GM23338 (cell line): ENCODE measurements around the gene SLC22A5. TPM values are rescaled to one million over a fixed set of nuclear protein-coding genes. Genes with fewer than 3 reads are reported as not detected.

Experiments used
- ATAC-seq: fragments of 200-7000 bp; cut with Tn5 transposase; 3 replicates; pipeline ENCODE4 v1.9.1; 2020
- DNase-seq: peaks from one replicate; pipeline ENCODE4 v3.0.0-alpha.2; 2015; ENCODE audit warnings: low spot score
- H2AFZ ChIP-seq: fragments of 200-600 bp; sonication (generic); 2 replicates; pipeline ENCODE4 v1.8.0; 2016; ENCODE audit warnings: antibody characterized with exemption, mild to moderate bottlenecking, moderate library complexity
- H3F3A ChIP-seq: fragments of 200-600 bp; sonication (generic); replicated peaks from 2 replicates; pipeline ENCODE4 v1.8.0; 2017; ENCODE audit warnings: antibody characterized with exemption, mixed run types, low read depth
- H3K27ac ChIP-seq: fragments of 200-600 bp; sonication (generic); 2 replicates; pipeline ENCODE4 v1.6.1; 2016; ENCODE audit warnings: low read depth
- H3K27me3 ChIP-seq: fragments of 200-600 bp; sonication (generic); 2 replicates; pipeline ENCODE4 v1.8.0; 2016; ENCODE audit warnings: mild to moderate bottlenecking, mixed run types, moderate library complexity; ENCODE audit not compliant: insufficient read depth
- H3K36me3 ChIP-seq: fragments of 200-600 bp; sonication (generic); 2 replicates; pipeline ENCODE4 v1.8.0; 2016; ENCODE audit warnings: mild to moderate bottlenecking; ENCODE audit not compliant: insufficient read depth
- H3K4me1 ChIP-seq: fragments of 200-600 bp; sonication (generic); 2 replicates; pipeline ENCODE4 v1.8.0; 2016; ENCODE audit warnings: mild to moderate bottlenecking, moderate library complexity; ENCODE audit not compliant: insufficient read depth
- H3K4me2 ChIP-seq: fragments of 200-600 bp; sonication (generic); 2 replicates; pipeline ENCODE4 v1.7.1; 2017; ENCODE audit warnings: mixed run types
- H3K4me3 ChIP-seq: fragments of 200-600 bp; sonication (generic); 2 replicates; pipeline ENCODE4 v1.6.1; 2016; ENCODE audit warnings: mixed run types
- H3K79me2 ChIP-seq: fragments of 200-600 bp; sonication (generic); replicated peaks from 2 replicates; pipeline ENCODE4 v1.8.0; 2017; ENCODE audit warnings: mild to moderate bottlenecking; ENCODE audit not compliant: insufficient read depth
- H3K9me2 ChIP-seq: fragments of 200-600 bp; sonication (generic); 2 replicates; pipeline ENCODE4 v1.8.0; 2017; ENCODE audit not compliant: insufficient read depth
- H4K20me1 ChIP-seq: fragments of 200-600 bp; sonication (generic); replicated peaks from 2 replicates; pipeline ENCODE4 v1.8.0; 2017; ENCODE audit warnings: mild to moderate bottlenecking; ENCODE audit not compliant: insufficient read depth
- H3K27ac Mint-ChIP-seq: 2 replicates; pipeline ENCODE4 v1.8.0; 2020; ENCODE audit warnings: inconsistent platforms, mild to moderate bottlenecking, moderate library complexity, mixed read lengths
- H3K27me3 Mint-ChIP-seq: 3 replicates; pipeline ENCODE4 v1.8.0; 2022; ENCODE audit warnings: low read depth, mild to moderate bottlenecking, moderate library complexity, mixed read lengths, inconsistent platforms; ENCODE audit not compliant: insufficient read depth, poor library complexity
- H3K36me3 Mint-ChIP-seq: 3 replicates; pipeline ENCODE4 v1.8.0; 2021; ENCODE audit warnings: low read depth, mild to moderate bottlenecking, inconsistent platforms, moderate library complexity, mixed read lengths
- H3K4me1 Mint-ChIP-seq: 3 replicates; pipeline ENCODE4 v1.8.0; 2020; ENCODE audit warnings: mild to moderate bottlenecking, inconsistent platforms, mixed read lengths
- H3K4me3 Mint-ChIP-seq: 3 replicates; pipeline ENCODE4 v1.8.0; 2021; ENCODE audit warnings: moderate library complexity, mild to moderate bottlenecking, inconsistent platforms, mixed read lengths
- H3K9me3 Mint-ChIP-seq: 3 replicates; pipeline ENCODE4 v1.8.0; 2020; ENCODE audit warnings: moderate library complexity, mild to moderate bottlenecking, inconsistent platforms, mixed read lengths
- CREB1 ChIP-seq: fragments of 250-450 bp; sonication (Bioruptor Pico); IDR thresholded peaks from 2 replicates; pipeline ENCODE4 v1.5.0; 2020; ENCODE audit warnings: low read depth, mild to moderate bottlenecking, moderate library complexity
- CTCF ChIP-seq, 2 experiments: fragments of 200-600 bp in 1 of 2; sonication (generic) in 1 of 2; conservative IDR thresholded peaks; 2 replicates each; pipeline versions ENCODE4 v1.5.1 to v1.6.1; 2016 to 2017; ENCODE audit warnings: antibody characterized with exemption in 2 of 2, low read depth in 2 of 2, mild to moderate bottlenecking in 2 of 2, moderate library complexity in 1 of 2
- ETS1 ChIP-seq: IDR thresholded peaks from 2 replicates; pipeline ENCODE4 v1.6.1; 2016; ENCODE audit warnings: antibody characterized with exemption
- EZH2 ChIP-seq: fragments of 200-600 bp; sonication (generic); IDR thresholded peaks from one replicate; pipeline ENCODE4 v1.8.0; 2017; ENCODE audit warnings: antibody characterized with exemption, mild to moderate bottlenecking, low read depth; ENCODE audit not compliant: unreplicated experiment
- EZH2phosphoT487 ChIP-seq: fragments of 200-600 bp; sonication (generic); IDR thresholded peaks from one replicate; pipeline ENCODE4 v1.8.1; 2018; ENCODE audit warnings: antibody characterized with exemption; ENCODE audit not compliant: unreplicated experiment
- JUNB ChIP-seq: IDR thresholded peaks from one replicate; pipeline ENCODE4 v1.6.1; 2016; ENCODE audit warnings: antibody characterized with exemption; ENCODE audit not compliant: unreplicated experiment
- NANOG ChIP-seq: IDR thresholded peaks from 2 replicates; pipeline ENCODE4 v1.6.1; 2016; ENCODE audit warnings: antibody characterized with exemption, borderline replicate concordance
- POLR2AphosphoS5 ChIP-seq: IDR thresholded peaks from 2 replicates; pipeline ENCODE4 v1.6.1; 2016; ENCODE audit warnings: antibody characterized with exemption, low read depth
- REST ChIP-seq: IDR thresholded peaks from one replicate; pipeline ENCODE4 v1.6.1; 2018; ENCODE audit warnings: antibody characterized with exemption; ENCODE audit not compliant: unreplicated experiment
- STAT1 ChIP-seq: IDR thresholded peaks from one replicate; pipeline ENCODE4 v1.6.1; 2016; ENCODE audit warnings: antibody characterized with exemption; ENCODE audit not compliant: unreplicated experiment
- polyA plus RNA-seq: library from polyadenylated mRNA; unstranded; fragments of >200 nt; fragmentation: Nextera tagmentation; extraction: Ambion mirVana; gene quantifications from 2 replicates; pipeline ENCODE4 v1.2.1, GENCODE V29; 2016
- total RNA-seq: library from RNA; depleted of rRNA; stranded (reverse); fragments of >200 nt; shearing (Covaris generic); gene quantifications from 2 replicates; pipeline ENCODE4 v1.2.3, GENCODE V29; 2014

SLC22A5 gene
- total and polyA plus RNA-seq, 2 experiments from 2014 or later = 1.9 to 2.4 TPM

DNA sequence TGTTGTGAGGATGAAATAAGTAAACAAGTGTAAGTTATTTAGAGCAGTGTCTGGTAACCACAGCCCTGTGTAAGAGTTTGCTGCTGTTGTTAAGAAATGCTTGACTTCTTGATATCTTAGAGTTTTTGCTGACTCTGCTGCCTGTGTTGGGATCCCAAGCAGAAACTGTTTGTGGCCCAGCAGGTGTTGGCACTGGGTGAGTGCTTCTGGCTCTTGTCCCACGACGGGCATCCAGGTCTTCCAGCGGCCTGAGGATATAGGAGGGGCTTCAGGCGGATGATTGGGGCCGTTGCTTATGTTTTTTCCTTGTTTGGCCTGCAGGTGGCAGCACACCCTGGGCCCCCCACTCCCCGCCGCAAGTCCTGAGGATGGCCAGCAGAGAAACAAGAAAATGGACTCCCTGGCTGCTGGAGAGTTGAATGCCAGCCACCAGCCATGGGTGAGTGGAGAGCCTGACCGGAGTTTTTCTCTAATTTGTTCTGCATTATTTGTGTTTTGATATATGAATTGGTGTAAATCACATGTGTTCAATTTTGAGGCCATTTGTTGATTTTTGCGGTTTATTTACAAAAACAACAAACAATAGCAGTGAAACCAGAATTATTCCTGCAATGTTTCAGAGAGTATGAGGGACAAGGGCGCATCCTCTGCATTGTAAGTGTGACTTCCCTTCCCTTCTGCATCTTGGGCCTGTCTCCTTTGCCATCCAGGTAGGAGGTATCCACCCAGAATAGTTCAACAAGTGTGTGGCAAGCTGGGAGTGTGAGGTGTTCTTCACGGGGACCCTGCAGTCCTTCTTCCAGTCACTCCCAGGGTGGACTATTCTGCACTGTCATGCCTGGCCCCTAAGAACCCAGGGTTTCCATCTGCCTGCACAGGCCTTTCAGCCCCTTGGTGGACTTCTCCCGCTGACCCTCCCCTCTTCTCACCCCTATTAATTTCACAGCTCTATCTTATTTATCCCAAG is 50.3 kb downstream of the SLC22A5 start:
- ATAC-seq (peak; percentile 93), DNase-seq (peak; percentile 85)
- H3K4me2 ChIP-seq = no peak overlapping the region
- H4K20me1 ChIP-seq = no peaks in the 10 kb centered on the region
- no peaks in the 10 kb centered on the region for H3K27me3 ChIP-seq
- H3K27me3 Mint-ChIP-seq = peaks cover 4% of the 10 kb centered on the region
- TF ChIP-seq CTCF (conservative IDR thresholded peaks at IDR 0.05; ENCODE audit: low read depth in 2 of 2) = peak; percentile 89 to 92
- TF ChIP-seq JUNB = no peak
- TF ChIP-seq ETS1 = no peak
- TF ChIP-seq POLR2AphosphoS5 = no peak
- no peak for TF ChIP-seq STAT1
- H3K4me3 Mint-ChIP-seq = no peak overlapping the region; the same call in 2 of the 3 replicates
- no peaks in the 10 kb centered on the region; the same call in 1 of the 2 replicates for H3K4me1 ChIP-seq
- no peaks in the 10 kb centered on the region for H3K79me2 ChIP-seq
- peak overlapping the region; percentile 64 for H2AFZ ChIP-seq
- H3K4me1 Mint-ChIP-seq = peaks cover 18% of the 10 kb centered on the region
- no peaks in the 10 kb centered on the region for H3K9me3 Mint-ChIP-seq
- no peaks in the 10 kb centered on the region for H3K9me2 ChIP-seq
- no peaks in the 10 kb centered on the region for H3F3A ChIP-seq
- H3K27ac ChIP-seq = no peak overlapping the region
- H3K27ac Mint-ChIP-seq = peak overlapping the region; percentile 78
- no peak overlapping the region for H3K4me3 ChIP-seq
- no peaks in the 10 kb centered on the region for H3K36me3 ChIP-seq
- no peaks in the 10 kb centered on the region for H3K36me3 Mint-ChIP-seq

- Mint-ChIP-seq H3K9me3 (no peaks in the 10 kb centered on the region), H3K36me3 (no peaks in the 10 kb centered on the region), H3K27ac (peak overlapping the region; percentile 5; the same call in 1 of the 2 replicates), H3K27me3 (peaks cover 4% of the 10 kb centered on the region), H3K4me3 (no peak overlapping the region), H3K4me1 (peaks cover 18% of the 10 kb centered on the region)
- Histone ChIP-seq H3K27me3 (no peaks in the 10 kb centered on the region), H3K36me3 (no peaks in the 10 kb centered on the region), H3F3A (no peaks in the 10 kb centered on the region), H3K4me1 (no peaks in the 10 kb centered on the region; the same call in 1 of the 2 replicates), H3K4me2 (no peak overlapping the region), H2AFZ (peak overlapping the region; percentile 64; the same call in 1 of the 2 replicates), H3K9me2 (no peaks in the 10 kb centered on the region), H3K27ac (no peak overlapping the region), H3K4me3 (no peak overlapping the region), H3K79me2 (no peaks in the 10 kb centered on the region), H4K20me1 (no peaks in the 10 kb centered on the region)
- DNase-seq (no peak), ATAC-seq (no peak)
- TF ChIP-seq NANOG (no peak), JUNB (no peak), ETS1 (no peak), CREB1 (no peak), STAT1 (no peak), EZH2phosphoT487 (no peak), REST (no peak), POLR2AphosphoS5 (no peak), CTCF (conservative IDR thresholded peaks at IDR 0.05; ENCODE audit: low read depth in 2 of 2) (no peak), EZH2 (no peak)
These were observed 51.3 kb downstream of the SLC22A5 start for GRCh38 chr5:132420706-132421272.
